ENCODE measurements around the gene GPC3. TPM values are rescaled to one million over a fixed set of nuclear protein-coding genes. Genes with fewer than 3 reads are reported as not detected.
"Not testable (repeated sequence)": the region's sequence is repeated elsewhere in the genome, so short reads cannot be mapped to it uniquely, and the experiment has no call there.

GPC3 gene
- total and polyA plus RNA-seq, 2 of the 4 experiments (the other 2 are of a cell fraction) = not detected

DNA sequence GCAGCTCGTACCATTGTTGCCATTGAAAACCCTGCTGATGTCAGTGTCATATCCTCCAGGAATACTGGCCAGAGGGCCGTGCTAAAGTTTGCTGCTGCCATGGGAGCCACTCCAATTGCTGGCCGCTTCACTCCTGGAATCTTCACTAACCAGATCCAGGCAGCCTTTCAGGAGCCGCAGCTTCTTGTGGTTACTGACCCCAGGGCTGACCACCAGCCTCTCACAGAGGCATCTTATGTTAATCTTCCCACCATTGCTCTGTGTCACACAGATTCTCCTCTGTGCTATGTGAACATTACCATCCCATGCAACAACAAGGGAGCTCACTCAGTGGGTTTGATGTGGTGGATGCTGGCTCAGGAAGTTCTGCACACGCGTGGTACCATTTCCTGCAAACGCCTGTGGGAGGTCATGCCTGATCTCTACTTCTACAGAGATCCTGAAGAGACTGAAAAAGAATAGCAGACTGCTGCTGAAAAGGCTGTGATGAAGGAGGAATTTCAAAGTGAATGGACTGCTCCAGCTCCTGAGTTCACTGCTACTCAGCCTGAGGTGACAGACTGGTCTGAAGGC is 222.3 kb downstream of the GPC3 start:
- H3K27ac ChIP-seq (ENCODE audit: insufficient read depth, low read length); CTCF ChIA-PET; H3K9me3 ChIP-seq (ENCODE audit: control insufficient read depth, insufficient read depth, low read length); POLR2A ChIA-PET (ENCODE audit: unreplicated experiment); H3K14ac ChIP-seq (replicated peaks; ENCODE audit: low read depth, low read length); H2BK120ac ChIP-seq (ENCODE audit: low read depth, low read length); intact Hi-C loops (cut with micrococcal nuclease); H2AK5ac ChIP-seq (ENCODE audit: low read depth, low read length); H3K27me3 ChIP-seq (ENCODE audit: control insufficient read depth, insufficient read depth, low read length); H3K9me1 ChIP-seq (ENCODE audit: insufficient read depth, low read length); H3K4me1 ChIP-seq (ENCODE audit: control insufficient read depth, insufficient read depth, low read length); BruUV-seq (replicated peaks); H3K36me3 ChIP-seq (ENCODE audit: control insufficient read depth, insufficient read depth, low read length); H3K23ac ChIP-seq (ENCODE audit: low read depth, low read length); in situ Hi-C loops (cut with MboI; ENCODE audit: low sequenced_read_pairs); H3K4me2 ChIP-seq (ENCODE audit: low read depth, low read length); H3K18ac ChIP-seq (ENCODE audit: low read depth, low read length); H3K56ac ChIP-seq (ENCODE audit: extremely low read depth, insufficient read depth, low read length); H3K4me3 ChIP-seq (ENCODE audit: insufficient read depth, low read depth, low read length); H4K5ac ChIP-seq (ENCODE audit: low read depth, low read length); H2BK15ac ChIP-seq (ENCODE audit: low read depth, low read length); DNase-seq; dilution Hi-C loops (cut with HindIII; ENCODE audit: low sequenced_read_pairs, unreplicated experiment); H3K9ac ChIP-seq (ENCODE audit: low read depth, low read length); H4K91ac ChIP-seq (ENCODE audit: insufficient read depth, low read depth, low read length); H3K79me1 ChIP-seq (ENCODE audit: low read depth in 1 of 2, low read length in 2 of 2); H2BK5ac ChIP-seq (ENCODE audit: low read depth, low read length, poor library complexity, severe bottlenecking); H2AFZ ChIP-seq (replicated peaks; ENCODE audit: low read length, poor library complexity); H2AK9ac ChIP-seq (replicated peaks; ENCODE audit: low read depth, low read length, poor library complexity); ATAC-seq (ENCODE audit: low read depth); H2BK20ac ChIP-seq (ENCODE audit: low read depth, low read length); H4K20me1 ChIP-seq (ENCODE audit: insufficient read depth, low read length); H3K4ac ChIP-seq (ENCODE audit: low read depth, low read length); H4K8ac ChIP-seq (ENCODE audit: low read depth in 2 of 2, low read length in 2 of 2): not testable (repeated sequence)
- WGBS, 2 experiments (ENCODE audit: extremely low coverage in 2 of 2, insufficient read length in 1 of 2) = 71% methylated on average over 1 of the region's 7 CpGs; no CpG with 5 or more reads in 1 of the 2 experiments

Data from IMR-90 (cell line).